GM10847 (cell line): ENCODE data around the gene SLC8A1.

Source experiments
- POLR2A ChIP-seq: IDR thresholded peaks from 2 replicates; pipeline ENCODE4 v1.6.1; 2011; ENCODE audit not compliant: insufficient read length; ENCODE audit errors: extremely low read depth

SLC8A1 gene

DNA sequence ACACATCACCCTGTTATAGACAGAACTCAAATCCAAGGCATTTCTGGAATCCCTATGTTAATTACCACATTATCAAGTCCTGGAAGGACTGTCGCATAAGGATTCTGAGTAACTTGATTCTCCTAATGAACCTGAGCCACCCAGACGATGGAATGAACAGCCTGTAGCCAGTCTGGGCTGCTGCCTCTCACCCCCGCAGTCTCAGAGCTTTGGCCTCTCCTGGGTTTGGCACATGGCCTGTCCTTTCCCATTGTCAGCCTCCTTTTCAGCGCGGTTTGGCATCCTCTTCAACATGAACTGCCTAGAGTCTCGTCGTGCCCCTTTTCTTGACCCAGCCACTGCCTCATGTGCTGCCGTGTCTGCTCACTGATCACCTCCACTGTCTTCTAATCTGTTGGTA is 147.6 kb downstream of the SLC8A1 start:
- no peak for TF ChIP-seq POLR2A

DNA sequence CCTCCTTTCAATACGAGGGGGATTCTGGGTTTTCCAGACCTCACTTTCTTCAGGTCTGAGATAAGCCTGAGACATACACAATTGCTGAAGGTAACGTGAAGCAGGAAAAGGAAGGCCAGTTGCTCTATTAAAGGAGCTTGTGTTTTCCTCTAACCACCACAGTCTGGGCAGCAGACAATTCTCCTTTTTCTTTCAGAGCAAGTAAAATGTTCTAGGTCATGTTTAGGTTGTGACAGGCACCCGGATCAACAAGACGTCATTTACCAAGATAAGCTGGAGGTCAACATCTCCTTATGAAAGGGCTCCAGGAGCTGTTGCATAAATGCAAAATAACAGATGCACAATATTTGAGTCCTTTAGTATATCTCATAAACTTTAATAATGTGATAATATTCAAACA is 148.1 kb downstream of the SLC8A1 start:
- TF ChIP-seq POLR2A = no peak

- no peak for TF ChIP-seq POLR2A
Observed at GRCh38 chr2:40302751-40303325, 149.1 kb downstream of the SLC8A1 start.

GRCh38 chr2:40300391-40300790 is 151.5 kb downstream of the SLC8A1 start:
- no peak for TF ChIP-seq POLR2A

DNA sequence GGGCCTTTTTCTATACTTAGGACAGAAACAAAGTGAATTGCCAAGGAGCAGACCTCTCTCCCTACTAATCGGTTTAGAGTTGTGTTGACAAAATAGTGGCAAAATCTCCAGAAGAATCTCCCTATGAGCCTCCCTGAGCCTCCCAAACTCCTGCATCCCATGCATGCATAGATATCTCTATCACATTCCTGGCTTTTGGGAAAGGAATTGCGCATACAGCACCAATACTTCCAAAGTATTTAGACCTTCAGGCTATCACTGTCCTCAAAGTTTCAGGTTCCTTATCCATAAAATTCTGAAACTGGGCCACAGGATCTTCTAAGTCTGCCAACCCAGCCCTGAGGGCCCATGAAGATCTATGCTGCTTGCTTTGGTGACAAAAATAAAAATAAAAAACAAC is 152.1 kb downstream of the SLC8A1 start:
- no peak for TF ChIP-seq POLR2A

GRCh38 chr2:40299173-40299572 is 152.7 kb downstream of the SLC8A1 start:
- TF ChIP-seq POLR2A = no peak

GRCh38 chr2:40298026-40298425 is 153.9 kb downstream of the SLC8A1 start:
- no peak for TF ChIP-seq POLR2A

DNA sequence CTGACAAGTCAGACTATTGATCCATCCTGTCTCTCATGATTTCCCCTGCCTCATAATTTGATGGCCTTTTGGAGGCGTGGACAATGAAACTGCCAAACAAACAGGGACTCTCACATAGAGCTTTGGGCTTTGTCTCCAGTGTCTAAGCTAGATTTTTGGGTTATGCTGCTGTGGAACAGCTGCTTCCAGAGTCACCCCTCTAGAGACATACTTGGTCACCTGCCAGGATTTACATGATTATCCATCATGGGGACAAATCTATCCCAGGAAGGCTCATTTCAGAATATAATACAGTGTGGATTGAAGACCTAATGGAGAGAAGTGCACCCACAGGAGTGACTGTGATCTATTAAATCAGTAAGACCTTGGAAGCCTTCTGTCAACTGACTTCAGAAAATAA is 159.6 kb downstream of the SLC8A1 start:
- TF ChIP-seq POLR2A = no peak

- TF ChIP-seq POLR2A = no peak
Observed at GRCh38 chr2:40289771-40290404, 162.0 kb downstream of the SLC8A1 start.

DNA sequence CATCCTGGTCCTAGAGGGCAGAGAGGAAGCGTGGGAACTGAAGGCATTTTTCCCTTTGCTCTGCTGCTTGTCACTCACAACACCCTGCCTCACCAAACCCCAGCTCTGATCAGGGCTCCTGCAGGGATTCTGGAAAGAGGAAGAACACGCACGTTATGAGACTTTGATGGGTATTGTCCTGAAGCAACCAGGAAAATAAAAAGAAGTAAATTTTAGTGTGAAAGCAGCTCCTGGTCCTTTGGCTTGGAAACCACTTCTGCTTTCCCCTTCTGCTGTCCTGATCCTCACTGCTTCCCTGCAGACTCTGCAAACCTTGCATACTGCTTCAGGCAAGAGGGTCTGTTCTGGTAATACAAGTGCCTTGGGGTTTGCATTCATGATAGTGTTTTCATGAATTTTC is 164.1 kb downstream of the SLC8A1 start:
- TF ChIP-seq POLR2A = no peak

DNA sequence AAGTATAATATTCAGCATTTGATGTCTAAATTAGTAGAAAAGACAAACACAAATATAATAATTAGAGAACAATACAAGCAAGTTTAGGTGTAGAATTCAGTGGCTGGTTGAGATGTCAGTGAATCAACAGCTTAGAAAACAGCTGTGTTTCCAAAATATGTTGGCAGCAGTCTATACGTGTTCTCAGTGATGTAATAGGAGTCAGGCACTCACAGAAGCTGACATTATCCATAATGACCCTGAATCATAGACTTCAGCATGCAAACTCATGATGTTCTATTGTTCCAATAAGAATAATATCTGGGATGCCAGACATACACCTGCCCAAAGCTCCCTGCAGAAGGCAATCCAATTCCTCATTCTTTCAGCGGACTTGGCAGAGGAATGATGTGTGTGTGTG is 164.7 kb downstream of the SLC8A1 start:
- no peak for TF ChIP-seq POLR2A

- no peak for TF ChIP-seq POLR2A
Observed at GRCh38 chr2:40286721-40287120, 165.2 kb downstream of the SLC8A1 start.

DNA sequence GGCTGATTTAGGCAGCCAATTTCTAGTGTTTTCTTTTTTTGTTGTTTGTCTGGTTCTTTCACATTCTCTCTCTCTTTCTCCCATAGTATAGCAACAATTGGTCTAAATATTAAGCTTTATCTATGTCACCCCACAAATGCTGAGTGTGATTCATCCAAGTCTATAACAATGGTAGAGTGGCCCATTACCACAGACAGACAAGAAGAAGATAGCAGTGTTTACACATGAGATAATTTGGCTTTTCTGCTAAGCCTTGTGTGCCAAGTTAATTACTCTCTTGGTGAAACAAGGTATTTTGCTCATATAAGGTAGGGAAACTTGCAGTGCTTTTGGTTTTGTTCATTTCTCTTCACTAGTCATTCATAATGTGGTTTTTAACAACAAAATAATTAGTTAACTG is 166.5 kb downstream of the SLC8A1 start:
- TF ChIP-seq POLR2A = no peak

- TF ChIP-seq POLR2A = no peak
Observed at GRCh38 chr2:40284797-40285196, 167.1 kb downstream of the SLC8A1 start.

DNA sequence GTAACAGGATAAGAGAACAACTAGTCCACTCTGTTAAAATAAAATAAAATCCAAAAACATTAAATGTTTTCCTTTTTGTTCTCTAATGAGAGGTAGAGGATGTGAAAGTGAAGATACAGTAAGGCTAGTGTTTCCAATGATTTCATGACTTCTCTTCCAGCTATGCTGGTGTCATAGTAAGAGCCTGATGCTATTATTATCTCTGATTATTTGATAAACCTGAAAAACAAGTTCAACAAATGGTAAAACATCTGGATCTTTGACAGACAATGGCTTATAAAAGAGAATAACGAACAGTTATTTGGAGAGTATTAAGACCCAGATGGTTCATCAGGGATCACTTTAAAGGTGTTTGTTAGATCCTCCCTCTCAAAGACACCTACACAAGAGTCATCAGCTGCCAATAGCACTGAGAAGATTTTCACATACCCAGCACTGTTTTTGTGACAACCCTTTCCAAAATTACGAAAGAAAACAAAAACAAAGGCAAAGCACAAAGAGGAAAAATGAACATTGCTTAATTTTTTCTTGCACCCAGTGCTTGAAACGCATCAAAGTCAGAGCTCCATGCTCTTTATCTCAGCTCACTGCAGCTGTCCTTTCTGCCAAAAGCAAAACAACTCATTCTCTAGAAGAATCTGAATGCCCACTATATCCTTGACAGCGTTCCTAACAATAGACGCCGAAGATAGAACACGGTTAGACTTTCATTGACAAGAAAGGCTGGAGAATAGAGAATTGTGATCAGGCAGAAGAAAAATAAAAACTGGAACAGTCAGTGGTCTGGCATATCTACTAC is 168.6 kb downstream of the SLC8A1 start:
- no peak for TF ChIP-seq POLR2A

DNA sequence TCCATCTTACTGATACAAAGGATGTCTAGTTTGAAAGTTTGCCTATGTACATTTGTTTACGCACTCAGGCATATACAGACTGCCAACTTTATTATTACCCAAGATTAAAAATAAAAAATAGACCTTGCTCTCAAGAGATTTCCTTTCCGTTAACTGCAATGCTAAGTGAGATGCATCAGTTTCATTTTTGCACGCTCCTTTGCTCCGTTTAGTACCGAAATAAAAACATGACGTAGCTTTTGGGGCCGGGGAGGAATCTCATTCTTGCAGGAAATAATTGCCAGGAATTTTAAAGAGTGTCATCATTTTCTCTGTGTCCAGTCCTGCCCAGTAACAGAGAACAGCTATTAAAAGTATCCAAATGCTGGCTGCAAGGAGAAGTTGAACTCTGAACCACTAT is 169.5 kb downstream of the SLC8A1 start:
- TF ChIP-seq POLR2A = no peak

- no peak for TF ChIP-seq POLR2A
Observed at GRCh38 chr2:40281021-40281940, 170.6 kb downstream of the SLC8A1 start.
